ENCODE measurements around the gene RGS19.

DNA sequence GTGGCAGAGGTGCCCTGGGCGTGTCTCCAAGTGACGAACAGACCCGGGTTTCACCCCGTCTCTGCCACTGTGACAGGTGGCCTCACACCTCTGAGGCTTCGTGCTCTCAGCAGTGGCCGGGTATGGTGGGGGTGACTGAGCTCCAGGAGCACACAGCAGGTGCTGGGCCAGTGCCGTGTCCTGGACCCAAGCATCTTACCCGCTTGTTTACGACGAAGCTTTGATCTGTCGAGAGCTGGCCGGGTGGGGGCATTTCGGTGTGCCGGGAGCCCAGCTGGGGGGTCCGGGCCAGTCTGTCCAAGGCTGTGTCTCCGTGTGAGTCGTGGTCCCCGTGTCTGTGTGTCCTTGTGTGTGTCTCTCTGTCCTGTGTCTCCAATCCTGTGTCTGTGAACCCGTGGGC, 12.0 kb upstream of the RGS19 start:
- no peak for TF ChIP-seq EZH2phosphoT487 (IDR thresholded peaks at IDR 0.05; ENCODE audit: borderline replicate concordance, low read depth)
- TF ChIP-seq, protein P1, sequence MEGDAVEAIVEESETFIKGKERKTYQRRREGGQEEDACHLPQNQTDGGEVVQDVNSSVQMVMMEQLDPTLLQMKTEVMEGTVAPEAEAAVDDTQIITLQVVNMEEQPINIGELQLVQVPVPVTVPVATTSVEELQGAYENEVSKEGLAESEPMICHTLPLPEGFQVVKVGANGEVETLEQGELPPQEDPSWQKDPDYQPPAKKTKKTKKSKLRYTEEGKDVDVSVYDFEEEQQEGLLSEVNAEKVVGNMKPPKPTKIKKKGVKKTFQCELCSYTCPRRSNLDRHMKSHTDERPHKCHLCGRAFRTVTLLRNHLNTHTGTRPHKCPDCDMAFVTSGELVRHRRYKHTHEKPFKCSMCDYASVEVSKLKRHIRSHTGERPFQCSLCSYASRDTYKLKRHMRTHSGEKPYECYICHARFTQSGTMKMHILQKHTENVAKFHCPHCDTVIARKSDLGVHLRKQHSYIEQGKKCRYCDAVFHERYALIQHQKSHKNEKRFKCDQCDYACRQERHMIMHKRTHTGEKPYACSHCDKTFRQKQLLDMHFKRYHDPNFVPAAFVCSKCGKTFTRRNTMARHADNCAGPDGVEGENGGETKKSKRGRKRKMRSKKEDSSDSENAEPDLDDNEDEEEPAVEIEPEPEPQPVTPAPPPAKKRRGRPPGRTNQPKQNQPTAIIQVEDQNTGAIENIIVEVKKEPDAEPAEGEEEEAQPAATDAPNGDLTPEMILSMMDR (IDR thresholded peaks at IDR 0.05): no peak
- TF ChIP-seq, protein P2, sequence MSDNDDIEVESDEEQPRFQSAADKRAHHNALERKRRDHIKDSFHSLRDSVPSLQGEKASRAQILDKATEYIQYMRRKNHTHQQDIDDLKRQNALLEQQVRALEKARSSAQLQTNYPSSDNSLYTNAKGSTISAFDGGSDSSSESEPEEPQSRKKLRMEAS (IDR thresholded peaks at IDR 0.05; ENCODE audit: low read depth): no peak
- no peak for TF ChIP-seq RCOR1 (IDR thresholded peaks at IDR 0.05; ENCODE audit: low read length)
- TF ChIP-seq, protein P3, sequence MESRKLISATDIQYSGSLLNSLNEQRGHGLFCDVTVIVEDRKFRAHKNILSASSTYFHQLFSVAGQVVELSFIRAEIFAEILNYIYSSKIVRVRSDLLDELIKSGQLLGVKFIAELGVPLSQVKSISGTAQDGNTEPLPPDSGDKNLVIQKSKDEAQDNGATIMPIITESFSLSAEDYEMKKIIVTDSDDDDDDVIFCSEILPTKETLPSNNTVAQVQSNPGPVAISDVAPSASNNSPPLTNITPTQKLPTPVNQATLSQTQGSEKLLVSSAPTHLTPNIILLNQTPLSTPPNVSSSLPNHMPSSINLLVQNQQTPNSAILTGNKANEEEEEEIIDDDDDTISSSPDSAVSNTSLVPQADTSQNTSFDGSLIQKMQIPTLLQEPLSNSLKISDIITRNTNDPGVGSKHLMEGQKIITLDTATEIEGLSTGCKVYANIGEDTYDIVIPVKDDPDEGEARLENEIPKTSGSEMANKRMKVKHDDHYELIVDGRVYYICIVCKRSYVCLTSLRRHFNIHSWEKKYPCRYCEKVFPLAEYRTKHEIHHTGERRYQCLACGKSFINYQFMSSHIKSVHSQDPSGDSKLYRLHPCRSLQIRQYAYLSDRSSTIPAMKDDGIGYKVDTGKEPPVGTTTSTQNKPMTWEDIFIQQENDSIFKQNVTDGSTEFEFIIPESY (IDR thresholded peaks at IDR 0.05; ENCODE audit: borderline replicate concordance, low read depth): no peak
- no peak for TF ChIP-seq RFX5 (IDR thresholded peaks at IDR 0.05; ENCODE audit: low read length)
- no peak for TF ChIP-seq GABPA (IDR thresholded peaks at IDR 0.05; ENCODE audit: low read depth)
- no peak for TF ChIP-seq FOXJ3 (CRISPR knock-in tag; IDR thresholded peaks at IDR 0.05)
- no peak for TF ChIP-seq RAD21 (IDR thresholded peaks at IDR 0.05; ENCODE audit: low read length)

Measured in SK-N-SH (cell line).